Muscle layer of duodenum (tissue), 2 donors: ENCODE data around the gene SLC25A48.

Experiments
- H3K27ac ChIP-seq: one replicate; pipeline ENCODE4 v1.7.0; 2013; ENCODE audit warnings: mild to moderate bottlenecking, low read length
- H3K27me3 ChIP-seq: one replicate; pipeline ENCODE4 v1.7.0; 2013; ENCODE audit warnings: low read depth, mild to moderate bottlenecking, control low read depth, low read length
- H3K36me3 ChIP-seq, 2 donors: one replicate each; pipeline ENCODE4 v1.7.0; 2013; ENCODE audit warnings: low read length in 2 of 2, control low read depth in 1 of 2, mild to moderate bottlenecking in 1 of 2; ENCODE audit not compliant: insufficient read depth in 2 of 2, control insufficient read depth in 1 of 2
- H3K4me1 ChIP-seq, 2 donors: one replicate each; pipeline ENCODE4 v1.7.0; 2013; ENCODE audit warnings: low read length in 2 of 2, mild to moderate bottlenecking in 2 of 2, control low read depth in 1 of 2, moderate library complexity in 1 of 2; ENCODE audit not compliant: insufficient read depth in 2 of 2, control insufficient read depth in 1 of 2
- H3K4me3 ChIP-seq, 2 donors: one replicate each; pipeline ENCODE4 v1.7.0; 2013; ENCODE audit warnings: low read length in 2 of 2, low read depth in 1 of 2, mild to moderate bottlenecking in 1 of 2
- H3K9me3 ChIP-seq, 2 donors: one replicate each; pipeline ENCODE4 v1.7.0; 2013; ENCODE audit warnings: low read length in 2 of 2, control low read depth in 1 of 2, mild to moderate bottlenecking in 1 of 2; ENCODE audit not compliant: control insufficient read depth in 1 of 2
- donor health status: healthy.

Gene SLC25A48

GRCh38 chr5:135822959-135823358 is 11.5 kb upstream of the SLC25A48 start:
- no peaks in the 10 kb centered on the region for H3K9me3 ChIP-seq

DNA sequence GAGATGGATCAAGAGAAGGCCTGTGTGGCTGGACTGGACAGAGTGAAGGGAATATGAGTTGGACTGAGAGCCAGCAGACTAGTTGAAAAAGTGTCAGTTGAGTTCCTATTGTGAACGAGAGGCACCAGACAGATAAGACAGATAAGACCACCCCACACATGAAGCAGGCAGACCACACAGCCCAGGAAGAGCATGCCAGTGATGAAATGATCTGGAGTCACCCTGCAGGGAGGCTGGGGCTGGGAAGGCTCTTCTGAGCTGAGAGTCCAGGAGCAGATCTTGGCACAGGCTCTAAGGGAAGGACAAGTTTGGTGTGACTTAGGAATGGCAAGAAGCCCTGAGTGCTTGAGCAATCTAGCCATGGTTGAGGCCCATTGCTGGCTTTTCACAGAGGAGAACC is 10.6 kb upstream of the SLC25A48 start:
- H3K4me1 ChIP-seq, result no peaks in the 10 kb centered on the region
- H3K27ac ChIP-seq, result no peak overlapping the region
- no peak overlapping the region for H3K4me3 ChIP-seq
- H3K27me3 ChIP-seq, result no peaks in the 10 kb centered on the region
- H3K36me3 ChIP-seq, result no peaks in the 10 kb centered on the region
- no peaks in the 10 kb centered on the region for H3K9me3 ChIP-seq

More at GRCh38 chr5:135822959-135823358, 11.5 kb upstream of the SLC25A48 start:
- no peak overlapping the region for H3K27ac ChIP-seq
- no peak overlapping the region for H3K4me3 ChIP-seq
- no peaks in the 10 kb centered on the region for H3K27me3 ChIP-seq
- no peaks in the 10 kb centered on the region for H3K36me3 ChIP-seq
- no peaks in the 10 kb centered on the region for H3K4me1 ChIP-seq

DNA sequence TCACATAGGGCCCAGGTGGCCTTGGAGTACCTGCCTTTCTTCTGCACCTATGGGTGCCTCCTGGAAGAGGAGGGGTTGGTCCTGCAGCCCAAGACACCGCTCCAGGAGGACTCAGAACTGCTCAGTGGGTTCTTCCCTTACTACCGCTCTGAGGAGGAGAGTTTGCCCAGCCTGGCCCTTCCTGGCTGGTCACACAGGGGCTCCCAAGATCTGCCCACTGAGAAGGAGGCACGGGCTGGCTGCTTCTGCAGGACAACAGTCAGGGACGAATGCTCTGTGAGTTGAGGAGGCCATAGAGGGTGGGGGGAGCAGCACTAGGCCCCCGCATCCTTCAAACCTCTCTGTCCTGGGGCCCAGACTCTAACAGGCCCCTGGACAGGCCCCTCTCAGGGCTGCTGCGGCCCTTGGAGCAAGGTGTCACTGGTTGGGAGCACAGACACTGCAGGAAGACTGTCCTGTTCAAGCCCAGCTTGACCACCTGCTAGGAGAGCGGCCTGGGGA is 9.9 kb upstream of the SLC25A48 start:
- Histone ChIP-seq H3K27ac (no peak overlapping the region), H3K36me3 (no peaks in the 10 kb centered on the region), H3K9me3 (no peaks in the 10 kb centered on the region), H3K27me3 (no peaks in the 10 kb centered on the region), H3K4me1 (no peaks in the 10 kb centered on the region), H3K4me3 (no peak overlapping the region)

GRCh38 chr5:135825373-135826220 is 8.9 kb upstream of the SLC25A48 start:
- Histone ChIP-seq H3K4me3 (no peak overlapping the region), H3K9me3 (no peaks in the 10 kb centered on the region), H3K4me1 (no peaks in the 10 kb centered on the region), H3K27ac (no peak overlapping the region), H3K36me3 (no peaks in the 10 kb centered on the region), H3K27me3 (no peaks in the 10 kb centered on the region)

- Histone ChIP-seq H3K4me3 (no peak overlapping the region), H3K4me1 (no peaks in the 10 kb centered on the region), H3K27ac (no peak overlapping the region), H3K9me3 (no peaks in the 10 kb centered on the region), H3K27me3 (no peaks in the 10 kb centered on the region), H3K36me3 (no peaks in the 10 kb centered on the region)
Measured at GRCh38 chr5:135826221-135826525, 8.3 kb upstream of the SLC25A48 start.

DNA sequence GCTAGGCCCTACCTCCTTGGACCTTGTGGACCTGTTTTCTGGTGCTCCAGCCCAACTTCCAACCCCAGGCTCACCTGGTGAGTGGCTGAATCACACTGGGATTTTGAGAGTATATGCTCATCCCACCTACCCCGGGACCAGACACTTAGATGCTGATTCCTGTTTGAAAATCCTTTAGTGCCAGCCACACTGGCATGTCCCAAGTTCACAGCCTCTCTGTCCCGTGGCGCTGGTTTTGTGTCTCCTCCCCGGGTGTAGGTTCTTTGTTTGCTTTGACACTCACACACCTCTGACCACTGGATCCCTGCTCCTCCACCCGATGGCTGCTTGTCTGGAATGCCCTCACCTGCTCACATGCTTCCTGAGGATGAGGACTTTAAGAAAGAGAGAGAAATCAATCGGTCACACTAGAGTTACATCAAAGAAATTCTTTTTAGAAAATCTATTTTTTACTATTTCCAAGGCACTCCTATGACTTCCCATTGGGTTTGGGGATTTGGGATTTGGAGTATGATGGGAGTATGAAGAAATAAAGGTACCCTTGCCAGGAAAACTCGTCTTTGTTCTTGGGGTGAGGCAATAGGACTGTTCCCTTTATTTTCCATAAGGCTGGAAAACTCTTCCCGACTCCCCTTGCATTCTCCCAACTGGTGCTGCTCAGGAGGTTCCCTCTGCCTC is 7.3 kb upstream of the SLC25A48 start:
- Histone ChIP-seq H3K9me3 (no peaks in the 10 kb centered on the region), H3K4me3 (no peak overlapping the region), H3K4me1 (no peaks in the 10 kb centered on the region), H3K36me3 (no peaks in the 10 kb centered on the region), H3K27ac (no peak overlapping the region), H3K27me3 (no peaks in the 10 kb centered on the region)

DNA sequence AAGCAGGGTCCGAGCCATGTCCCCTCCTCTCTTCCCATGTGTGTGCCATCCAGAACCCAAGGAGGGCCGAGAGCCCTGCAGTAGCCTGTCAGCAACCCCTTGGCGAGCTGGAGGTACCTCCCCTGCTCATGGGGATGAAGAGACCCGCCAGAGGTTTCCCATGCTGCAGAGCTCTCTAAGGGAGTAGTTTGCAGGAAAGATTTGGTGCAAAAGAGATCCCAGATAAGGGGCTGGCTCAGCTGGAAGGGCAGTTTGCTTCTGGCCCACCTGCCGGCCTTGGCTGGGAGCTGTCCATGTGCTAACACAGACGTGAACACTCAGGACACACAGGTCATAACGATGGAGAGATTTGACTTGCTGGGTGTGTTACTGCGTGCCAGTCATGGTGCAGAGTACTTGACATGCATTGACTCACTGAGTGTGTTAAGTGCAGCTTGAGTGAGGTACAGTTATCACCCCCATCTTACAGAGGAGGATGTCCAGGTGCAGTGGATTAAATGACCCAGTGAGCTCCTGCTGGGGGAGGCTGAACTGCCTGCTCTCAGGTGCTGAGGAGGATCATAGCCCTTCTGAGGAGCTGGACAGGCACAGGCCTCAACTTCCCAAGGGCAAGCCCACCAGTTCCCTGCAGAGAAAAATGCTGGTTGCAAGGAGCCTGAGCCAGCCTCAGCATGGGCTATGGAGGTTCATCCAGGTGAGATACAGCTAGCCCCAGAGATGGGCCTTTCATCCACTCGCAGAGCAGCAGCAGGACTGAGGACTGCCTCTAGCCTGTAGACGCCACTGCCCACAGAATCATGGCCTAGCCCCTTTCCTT is 6.3 kb upstream of the SLC25A48 start:
- Histone ChIP-seq H3K27me3 (peaks cover 4% of the 10 kb centered on the region), H3K9me3 (no peaks in the 10 kb centered on the region), H3K4me3 (no peak overlapping the region), H3K27ac (no peak overlapping the region), H3K36me3 (no peaks in the 10 kb centered on the region), H3K4me1 (no peaks in the 10 kb centered on the region)

- Histone ChIP-seq H3K9me3 (no peaks in the 10 kb centered on the region), H3K36me3 (no peaks in the 10 kb centered on the region), H3K27me3 (peaks cover 9% of the 10 kb centered on the region), H3K4me1 (no peaks in the 10 kb centered on the region), H3K27ac (no peak overlapping the region), H3K4me3 (no peak overlapping the region)
Measured at GRCh38 chr5:135828782-135829127, 5.7 kb upstream of the SLC25A48 start.

DNA sequence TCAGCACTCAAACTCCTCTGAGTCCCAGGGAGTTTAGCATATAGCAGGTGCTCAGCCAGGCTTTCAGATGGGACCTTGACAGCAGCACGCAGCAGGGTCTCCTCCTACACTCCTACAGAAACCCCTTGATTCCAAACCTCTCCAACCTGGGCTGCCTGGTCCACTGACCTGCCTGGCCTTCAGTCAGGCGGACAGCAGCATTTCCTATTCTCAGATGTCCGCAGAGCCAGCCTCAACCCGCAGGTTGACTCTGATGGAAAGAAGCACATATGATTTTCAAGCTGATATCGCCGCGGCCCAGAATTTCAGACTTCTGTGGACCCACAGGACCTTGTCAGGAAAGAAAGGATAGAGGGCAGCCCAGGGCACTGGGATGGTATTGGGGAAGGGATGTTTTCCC is 5.3 kb upstream of the SLC25A48 start:
- H3K36me3 ChIP-seq, result no peaks in the 10 kb centered on the region
- no peaks in the 10 kb centered on the region for H3K4me1 ChIP-seq
- H3K27me3 ChIP-seq, result peaks cover 13% of the 10 kb centered on the region

GRCh38 chr5:135829681-135830383 is 4.6 kb upstream of the SLC25A48 start:
- Histone ChIP-seq H3K27ac (no peak overlapping the region), H3K4me3 (no peak overlapping the region), H3K27me3 (peaks cover 19% of the 10 kb centered on the region)

More for the DNA sequence above, 5.3 kb upstream of the SLC25A48 start:
- Histone ChIP-seq H3K9me3 (no peaks in the 10 kb centered on the region), H3K4me3 (no peak overlapping the region), H3K27ac (no peak overlapping the region)

GRCh38 chr5:135830384-135830700 is 4.1 kb upstream of the SLC25A48 start:
- peaks cover 22% of the 10 kb centered on the region for H3K27me3 ChIP-seq

More at GRCh38 chr5:135829681-135830383, 4.6 kb upstream of the SLC25A48 start:
- Histone ChIP-seq H3K9me3 (no peaks in the 10 kb centered on the region), H3K4me1 (peaks cover 0 to 4% of the 10 kb centered on the region in 2 donors), H3K36me3 (no peaks in the 10 kb centered on the region)

More at GRCh38 chr5:135830384-135830700, 4.1 kb upstream of the SLC25A48 start:
- Histone ChIP-seq H3K9me3 (no peaks in the 10 kb centered on the region), H3K4me1 (peaks cover 0 to 9% of the 10 kb centered on the region in 2 donors), H3K36me3 (no peaks in the 10 kb centered on the region), H3K27ac (no peak overlapping the region), H3K4me3 (no peak overlapping the region)
